Right renal cortex interstitium (tissue), 3 donors: ENCODE measurements around the gene HACL1. TPM values are rescaled to one million over a fixed set of nuclear protein-coding genes. Genes with fewer than 3 reads are reported as not detected.
A peak's percentile ranks its signal among the peaks of the same experiment; 100 is the strongest.

Source experiments
- DNase-seq, 3 donors: peaks; one replicate each; pipeline ENCODE4 v3.0.0-alpha.2; 2013; ENCODE audit warnings: low read depth in 3 of 3, low spot score in 2 of 3
- polyA plus RNA-seq, 3 donors: library from polyadenylated mRNA; unstranded; fragments of 120-200 nt; gene quantifications; one replicate each; pipeline ENCODE4 v1.2.1, GENCODE V29; 2013; ENCODE audit not compliant: insufficient read length in 3 of 3

The HACL1 gene
- polyA plus RNA-seq, 3 donors: 20.2 to 25.3 (median 23.2) TPM

DNA sequence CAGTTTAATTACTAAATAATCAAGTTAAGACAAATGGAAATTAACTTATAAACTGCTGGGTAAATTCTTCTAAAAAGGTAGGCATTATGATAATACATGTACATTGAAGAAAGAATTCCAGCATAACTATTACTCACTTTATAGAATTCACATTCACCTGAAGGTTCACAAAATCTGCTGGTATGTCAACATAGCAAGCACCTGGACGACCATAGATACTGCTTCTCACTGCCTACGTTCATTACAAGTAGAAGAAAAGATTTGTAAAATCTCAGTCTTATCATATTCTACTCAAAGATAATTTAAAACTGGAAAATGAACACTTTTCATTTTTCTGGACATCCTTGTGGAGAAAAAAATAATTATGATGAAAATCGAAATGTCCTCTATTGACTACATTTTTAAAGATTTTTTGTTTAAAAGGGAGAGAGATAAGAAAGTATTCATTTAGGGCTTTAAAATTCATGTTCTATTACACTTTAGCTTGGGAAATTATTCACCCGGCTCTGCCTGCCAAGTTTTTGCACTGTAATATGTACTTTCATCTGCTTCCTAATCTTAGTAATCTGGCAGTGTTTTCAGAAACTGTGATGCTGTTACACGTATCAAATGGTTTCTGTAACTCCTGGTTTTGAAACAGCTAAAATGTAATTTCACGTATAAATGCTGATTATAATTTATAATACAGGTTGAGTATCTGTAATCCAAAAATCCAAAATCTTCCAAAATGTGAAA lies 16.1 kb downstream of the HACL1 start:
- DNase-seq: no peak

- no peak for DNase-seq
These were observed 19.6 kb downstream of the HACL1 start for GRCh38 chr3:15581471-15582394.

DNA sequence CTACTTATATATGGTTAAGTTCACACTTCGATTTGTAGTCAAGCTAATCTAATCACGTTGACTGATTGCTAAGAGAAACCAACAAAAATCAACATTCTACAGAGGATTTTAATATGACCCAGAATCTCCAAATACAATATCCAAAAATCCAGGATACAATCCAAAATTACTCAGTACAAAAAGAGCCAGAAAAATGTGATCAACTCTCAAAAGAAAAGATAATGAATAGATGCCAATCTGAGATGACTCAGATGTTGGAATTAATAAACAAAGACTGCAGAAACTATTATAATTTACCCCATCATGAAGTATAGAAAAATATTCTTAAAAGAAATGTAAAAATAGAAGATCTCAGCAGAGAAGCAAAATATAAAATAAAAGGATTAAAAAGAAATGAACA lies 22.3 kb downstream of the HACL1 start:
- no peak for DNase-seq

- DNase-seq: no peak
These were observed 23.0 kb downstream of the HACL1 start for GRCh38 chr3:15578289-15578867.

- DNase-seq: no peak
These were observed 24.9 kb downstream of the HACL1 start for GRCh38 chr3:15576475-15576874.

DNA sequence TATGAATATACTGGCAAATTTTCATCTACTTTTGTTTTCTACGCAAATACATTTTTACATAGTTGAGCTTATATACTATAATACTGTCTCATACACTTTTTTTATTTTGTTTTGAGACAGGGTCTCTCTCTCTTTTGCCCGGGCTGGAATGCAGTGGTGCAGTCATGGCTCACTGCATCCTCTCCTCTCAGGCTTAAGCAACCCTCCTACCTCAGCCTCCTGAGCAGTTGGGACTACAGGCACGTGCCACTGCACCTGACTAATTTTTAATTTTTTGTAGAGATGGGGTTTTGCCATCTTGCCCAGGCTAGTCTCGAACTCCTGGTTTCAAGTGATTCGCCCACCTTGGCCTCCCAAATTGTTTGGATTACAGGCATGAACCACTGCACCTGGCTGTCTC lies 25.9 kb downstream of the HACL1 start:
- no peak for DNase-seq

DNA sequence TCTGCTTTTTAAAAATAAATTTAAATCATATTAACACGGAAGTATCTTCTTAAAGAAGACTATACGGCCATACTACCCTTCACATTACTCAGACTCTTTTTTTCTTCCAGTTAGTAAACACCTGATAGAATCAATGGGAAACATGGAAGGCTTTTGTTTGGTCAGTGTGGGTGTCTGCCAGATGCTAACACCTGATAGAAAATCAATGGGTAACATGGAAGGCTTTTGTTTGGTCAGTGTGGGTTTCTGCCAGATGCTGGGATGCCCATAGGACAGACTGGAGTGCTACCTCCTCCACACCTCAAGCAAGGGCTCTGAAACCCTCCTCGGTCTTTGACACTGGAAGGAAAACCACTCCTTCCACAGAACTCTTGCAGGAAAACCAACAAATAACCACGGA lies 29.2 kb downstream of the HACL1 start:
- DNase-seq: no peak

- DNase-seq: no peak
These were observed 38.2 kb downstream of the HACL1 start for GRCh38 chr3:15563190-15563589.

DNA sequence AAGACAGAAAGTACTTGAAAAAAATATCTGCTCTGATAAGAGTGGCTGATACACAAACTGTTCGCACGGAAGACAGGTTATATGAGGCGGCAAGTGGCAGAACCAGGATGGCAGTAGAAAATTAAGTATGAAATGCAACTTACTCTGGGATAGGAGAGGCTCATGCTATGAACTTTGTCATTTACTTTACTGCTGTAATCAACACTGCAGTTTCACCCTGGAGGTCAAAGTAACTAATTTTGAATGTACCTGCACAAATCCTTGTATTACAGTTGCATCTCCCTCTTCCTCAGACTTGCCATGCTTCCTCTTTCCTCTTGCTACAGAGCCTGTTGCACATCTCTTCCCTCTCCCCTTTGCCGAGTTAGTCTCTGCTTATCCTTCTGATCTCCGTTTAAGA lies 38.8 kb downstream of the HACL1 start:
- no peak for DNase-seq

- no peak for DNase-seq
These were observed 42.8 kb downstream of the HACL1 start for GRCh38 chr3:15558581-15558980.

GRCh38 chr3:15557511-15557946 lies 43.8 kb downstream of the HACL1 start:
- peak; percentile 23 to 52 (median 29) for DNase-seq

- no peak for DNase-seq
These were observed 44.9 kb downstream of the HACL1 start for GRCh38 chr3:15556512-15556911.

- DNase-seq: no peak
These were observed 47.6 kb downstream of the HACL1 start for GRCh38 chr3:15553749-15554148.

DNA sequence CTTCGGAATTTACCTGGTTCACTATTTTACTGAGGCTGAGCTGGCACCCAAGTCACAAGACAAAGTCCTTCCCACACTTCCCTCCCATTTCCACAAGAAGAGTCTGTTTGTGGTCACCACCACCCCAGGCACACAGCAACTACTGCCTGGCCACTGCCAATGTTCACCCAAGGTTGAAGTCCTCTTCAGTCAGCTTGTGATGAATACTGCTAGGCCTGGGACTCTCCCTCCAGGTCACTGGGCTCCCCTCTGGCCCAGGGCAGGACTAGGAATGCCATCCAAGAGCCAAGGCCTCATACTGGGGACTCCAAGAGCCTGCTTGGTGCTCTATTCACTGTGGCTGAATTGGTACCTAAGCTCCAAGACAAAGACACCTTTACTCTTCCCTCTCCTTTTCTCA lies 49.5 kb downstream of the HACL1 start:
- no peak for DNase-seq

- DNase-seq: no peak
These were observed 51.5 kb downstream of the HACL1 start for GRCh38 chr3:15549846-15550245.

GRCh38 chr3:15542614-15543013 lies 58.8 kb downstream of the HACL1 start:
- no peak for DNase-seq

DNA sequence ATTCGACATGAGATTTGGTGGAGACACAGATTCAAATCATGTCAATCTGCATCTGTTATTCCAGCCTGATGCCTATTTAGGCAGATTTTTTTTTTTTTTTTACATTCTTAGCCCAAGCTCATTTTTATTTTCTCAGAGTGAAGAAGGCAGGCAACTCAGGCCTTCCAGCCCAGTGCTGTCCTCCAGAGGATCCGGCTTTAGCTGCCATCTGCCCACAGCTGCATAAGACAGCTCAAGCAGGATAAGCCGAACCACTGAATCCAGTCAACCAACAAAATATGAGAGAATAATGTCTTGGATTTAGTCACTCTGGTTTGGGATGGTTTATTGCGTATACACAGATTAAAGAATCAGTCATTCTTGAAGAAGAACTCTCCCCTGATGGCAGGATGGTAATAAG lies 60.0 kb downstream of the HACL1 start:
- DNase-seq: no peak

- no peak for DNase-seq
These were observed 62.3 kb downstream of the HACL1 start for GRCh38 chr3:15539066-15539465.

- DNase-seq: no peak
These were observed 63.0 kb downstream of the HACL1 start for GRCh38 chr3:15538345-15538744.

- no peak for DNase-seq
These were observed 64.5 kb downstream of the HACL1 start for GRCh38 chr3:15536856-15537255.

GRCh38 chr3:15535732-15536131 lies 65.6 kb downstream of the HACL1 start:
- no peak for DNase-seq
